ENCODE measurements around the gene NRDC. TPM values are rescaled to one million over a fixed set of nuclear protein-coding genes. Genes with fewer than 3 reads are reported as not detected.

The NRDC gene
- total and polyA plus RNA-seq, 7 donors: 34.4 to 91.4 (median 71.0) TPM

DNA sequence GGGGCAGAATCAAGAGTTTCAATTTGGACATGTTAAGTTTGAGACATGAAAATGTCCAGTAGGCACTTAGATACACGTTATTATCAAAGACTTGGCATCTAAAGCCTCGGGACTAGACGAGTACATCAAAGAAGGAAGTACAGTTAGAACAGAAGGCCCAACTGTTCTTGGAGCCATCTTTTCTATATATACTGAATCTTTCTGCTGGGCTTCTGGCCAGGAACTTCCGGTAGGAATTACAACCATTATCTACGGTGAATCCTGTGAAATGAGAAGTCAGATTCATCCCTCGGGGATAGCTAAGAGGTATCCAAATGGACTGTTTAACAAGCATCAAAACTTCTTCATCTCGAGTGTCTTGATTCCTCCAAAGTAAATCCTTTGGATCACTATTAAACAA, 34.4 kb upstream of the NRDC start:
- peaks cover 0 to 14% (median 3%) of the 10 kb centered on the region in 4 donors for H3K4me1 ChIP-seq

DNA sequence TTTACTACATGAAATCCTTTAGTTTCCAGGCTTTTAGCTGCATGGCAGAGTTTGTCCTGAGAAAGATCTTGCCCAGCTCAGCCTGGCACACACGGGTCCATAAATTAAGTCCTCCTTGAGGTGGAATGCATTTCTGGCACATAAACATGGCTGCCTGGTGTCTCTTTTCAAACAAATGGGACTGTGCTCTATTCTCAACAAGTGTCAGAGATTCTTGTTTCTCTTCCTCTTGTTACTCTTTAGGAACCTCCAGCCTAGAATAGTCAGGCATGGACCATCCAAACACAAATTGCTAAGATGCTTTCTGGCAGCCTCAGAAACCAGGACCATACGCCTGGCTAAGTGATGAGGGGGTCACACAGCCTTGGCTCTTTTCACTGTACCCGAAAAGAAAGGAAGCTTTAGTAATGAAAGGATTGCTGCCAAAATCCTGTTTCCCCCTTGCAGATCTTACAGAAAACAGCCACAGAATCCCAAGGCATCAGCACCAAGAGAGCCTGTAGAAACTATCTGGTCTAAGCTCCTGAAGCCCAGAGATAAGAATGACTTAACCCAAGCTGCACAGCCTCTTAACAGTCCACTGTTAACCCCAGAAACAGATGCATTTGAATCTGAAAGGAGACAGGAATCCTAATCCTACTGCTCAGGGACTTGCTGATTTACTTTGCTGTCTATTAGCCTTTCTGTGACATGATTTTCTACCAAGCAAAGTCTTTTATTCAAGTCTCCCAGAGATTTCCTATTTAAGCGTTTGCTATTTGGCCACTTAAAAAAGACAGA, 31.9 kb upstream of the NRDC start:
- H3K9me3 ChIP-seq: no peaks in the 10 kb centered on the region
- no peaks in the 10 kb centered on the region for H3K27me3 ChIP-seq
- TF ChIP-seq POLR2AphosphoS5 (IDR thresholded peaks at IDR 0.05) (no peak), POLR2A (IDR thresholded peaks at IDR 0.05) (no peak), EP300 (IDR thresholded peaks at IDR 0.05) (no peak)
- TF ChIP-seq, protein P1, sequence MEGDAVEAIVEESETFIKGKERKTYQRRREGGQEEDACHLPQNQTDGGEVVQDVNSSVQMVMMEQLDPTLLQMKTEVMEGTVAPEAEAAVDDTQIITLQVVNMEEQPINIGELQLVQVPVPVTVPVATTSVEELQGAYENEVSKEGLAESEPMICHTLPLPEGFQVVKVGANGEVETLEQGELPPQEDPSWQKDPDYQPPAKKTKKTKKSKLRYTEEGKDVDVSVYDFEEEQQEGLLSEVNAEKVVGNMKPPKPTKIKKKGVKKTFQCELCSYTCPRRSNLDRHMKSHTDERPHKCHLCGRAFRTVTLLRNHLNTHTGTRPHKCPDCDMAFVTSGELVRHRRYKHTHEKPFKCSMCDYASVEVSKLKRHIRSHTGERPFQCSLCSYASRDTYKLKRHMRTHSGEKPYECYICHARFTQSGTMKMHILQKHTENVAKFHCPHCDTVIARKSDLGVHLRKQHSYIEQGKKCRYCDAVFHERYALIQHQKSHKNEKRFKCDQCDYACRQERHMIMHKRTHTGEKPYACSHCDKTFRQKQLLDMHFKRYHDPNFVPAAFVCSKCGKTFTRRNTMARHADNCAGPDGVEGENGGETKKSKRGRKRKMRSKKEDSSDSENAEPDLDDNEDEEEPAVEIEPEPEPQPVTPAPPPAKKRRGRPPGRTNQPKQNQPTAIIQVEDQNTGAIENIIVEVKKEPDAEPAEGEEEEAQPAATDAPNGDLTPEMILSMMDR (IDR thresholded peaks at IDR 0.05): no peak
- WGBS, 2 donors: 73 to 86% methylated on average over 4 of the region's 4 CpGs
- H3K4me1 ChIP-seq: peaks cover 0 to 14% (median 3%) of the 10 kb centered on the region in 4 donors
- no peak overlapping the region for H3K27ac ChIP-seq
- no peak for DNase-seq
- intact Hi-C loops (cut with DNase I): no loop called here
- no peaks in the 10 kb centered on the region for H3K36me3 ChIP-seq
- no peak overlapping the region for H3K4me3 ChIP-seq

More for the DNA sequence above, 34.4 kb upstream of the NRDC start:
- intact Hi-C loops (cut with DNase I): no loop called here
- H3K4me3 ChIP-seq: no peak overlapping the region
- no peak overlapping the region for H3K27ac ChIP-seq
- no peak for DNase-seq
- TF ChIP-seq POLR2A (IDR thresholded peaks at IDR 0.05) (no peak), POLR2AphosphoS5 (IDR thresholded peaks at IDR 0.05) (no peak), EP300 (IDR thresholded peaks at IDR 0.05) (no peak)
- TF ChIP-seq, protein P1 (IDR thresholded peaks at IDR 0.05): no peak
- no peaks in the 10 kb centered on the region for H3K36me3 ChIP-seq
- H3K9me3 ChIP-seq: no peaks in the 10 kb centered on the region
- no peaks in the 10 kb centered on the region for H3K27me3 ChIP-seq
- 89 to 92% methylated on average over 7 of the region's 7 CpGs for WGBS, 2 donors

DNA sequence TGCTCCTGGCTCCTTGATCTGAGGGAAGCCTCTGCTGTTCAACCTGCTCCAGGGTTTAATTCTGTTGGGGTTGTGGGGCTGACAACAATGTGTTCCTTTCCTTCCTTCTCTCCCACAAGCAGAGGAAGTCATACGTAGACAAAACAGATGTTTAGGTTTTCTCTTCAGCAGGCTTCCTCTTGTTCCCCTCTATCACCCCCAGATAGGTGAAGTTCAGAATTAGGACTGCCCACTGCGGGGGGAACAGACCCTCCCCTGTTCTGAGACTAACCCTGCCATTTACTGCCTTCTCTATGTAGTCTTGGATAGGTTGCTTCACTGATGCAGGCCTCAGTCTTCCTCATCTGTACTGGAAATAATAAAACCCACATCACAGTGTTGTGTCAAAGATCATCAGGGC, 30.0 kb upstream of the NRDC start:
- Histone ChIP-seq H3K36me3 (no peaks in the 10 kb centered on the region), H3K27me3 (peaks cover 0 to 3% (median 0%) of the 10 kb centered on the region in 3 donors), H3K27ac (no peak overlapping the region), H3K4me1 (peaks cover 0 to 14% (median 3%) of the 10 kb centered on the region in 4 donors), H3K9me3 (no peaks in the 10 kb centered on the region), H3K4me3 (no peak overlapping the region)
- TF ChIP-seq POLR2A (IDR thresholded peaks at IDR 0.05) (no peak), POLR2AphosphoS5 (IDR thresholded peaks at IDR 0.05) (no peak), EP300 (IDR thresholded peaks at IDR 0.05) (no peak)
- intact Hi-C loops (cut with DNase I): no loop called here
- DNase-seq: no peak
- WGBS, 2 donors: 69 to 79% methylated on average over 2 of the region's 2 CpGs

DNA sequence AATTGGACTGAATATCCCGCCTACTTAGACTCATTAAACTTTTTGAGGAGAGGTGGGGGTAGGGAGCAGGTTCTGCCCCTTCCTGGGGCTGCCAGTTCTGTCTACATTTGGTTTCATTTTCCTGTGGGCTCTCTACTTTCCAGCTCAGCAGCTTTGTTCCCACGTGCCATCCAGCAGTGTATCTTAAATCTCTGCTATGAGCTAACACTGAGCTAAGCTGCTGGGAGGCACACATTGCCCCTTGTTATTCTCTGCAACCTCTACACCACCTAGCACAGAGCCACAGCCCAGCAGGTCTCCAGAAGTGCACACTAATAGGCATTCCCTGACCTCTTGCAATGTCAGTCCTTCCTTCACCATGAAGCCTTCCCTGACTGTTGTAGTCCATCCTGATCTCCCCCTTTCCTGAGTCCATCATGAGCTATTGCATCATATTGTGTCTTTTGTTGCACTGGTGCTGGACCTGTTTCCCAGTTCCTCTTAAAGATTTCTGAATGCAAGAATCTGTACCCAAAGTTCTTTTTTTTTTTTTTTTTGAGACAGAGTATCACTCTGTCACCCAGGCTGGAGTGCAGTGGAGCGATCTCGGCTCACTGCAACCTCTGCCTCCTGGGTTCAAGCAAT, 28.7 kb upstream of the NRDC start:
- H3K27ac ChIP-seq: no peak overlapping the region
- peaks cover 0 to 3% (median 3%) of the 10 kb centered on the region in 3 donors for H3K27me3 ChIP-seq
- no peak for TF ChIP-seq POLR2A (IDR thresholded peaks at IDR 0.05)
- TF ChIP-seq EP300 (IDR thresholded peaks at IDR 0.05): no peak
- TF ChIP-seq, protein P1 (IDR thresholded peaks at IDR 0.05): no peak
- TF ChIP-seq POLR2AphosphoS5 (IDR thresholded peaks at IDR 0.05): no peak
- H3K9me3 ChIP-seq: no peaks in the 10 kb centered on the region
- H3K4me3 ChIP-seq: no peak overlapping the region
- intact Hi-C loops (cut with DNase I): no loop called here
- WGBS, 2 donors: 73 to 76% methylated on average over 4 of the region's 4 CpGs
- H3K36me3 ChIP-seq: no peaks in the 10 kb centered on the region
- DNase-seq: no peak
- H3K4me1 ChIP-seq: peaks cover 0 to 14% (median 3%) of the 10 kb centered on the region in 4 donors

DNA sequence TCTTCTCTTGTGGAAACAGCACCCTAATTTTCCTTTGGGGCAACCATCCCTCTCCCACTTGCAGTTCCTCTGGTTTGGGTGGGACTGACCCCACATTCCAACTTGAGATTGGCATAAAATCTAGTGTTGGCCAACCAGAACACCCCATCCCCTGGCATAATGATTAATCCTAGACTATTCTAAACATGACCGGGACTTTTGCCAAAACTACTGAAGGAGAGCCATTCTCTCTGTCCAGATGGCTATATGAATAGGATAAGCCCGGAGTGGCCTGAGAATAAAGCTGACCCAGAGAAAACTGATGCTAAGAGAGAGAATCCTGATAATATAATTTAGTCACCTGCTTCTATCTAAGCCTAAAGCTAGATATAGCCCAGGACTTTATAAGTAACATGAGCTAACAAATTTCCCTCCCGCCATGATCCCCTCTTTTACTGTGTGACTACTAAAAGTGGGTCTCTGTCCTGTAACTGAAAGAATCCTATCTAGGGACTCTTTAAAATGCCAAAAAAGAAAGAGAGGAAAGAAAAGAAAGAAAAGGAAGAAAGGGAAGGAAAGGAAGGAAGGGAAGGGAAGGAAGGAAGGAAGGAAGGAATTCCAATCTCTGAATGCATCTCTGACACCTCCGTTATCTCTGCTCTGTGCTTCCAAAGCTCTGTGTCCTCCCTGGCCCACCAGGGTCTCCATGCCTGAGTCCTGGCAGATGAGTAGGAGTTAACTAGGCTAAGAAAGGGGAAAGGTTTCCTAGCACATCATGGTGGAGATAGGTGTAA, 28.0 kb upstream of the NRDC start:
- no peak for DNase-seq
- no peaks in the 10 kb centered on the region for H3K36me3 ChIP-seq
- no peaks in the 10 kb centered on the region for H3K9me3 ChIP-seq
- H3K27ac ChIP-seq: no peak overlapping the region
- 47 to 73% methylated on average over 4 of the region's 4 CpGs for whole genome bisulfite sequencing, 2 donors
- intact Hi-C loops (cut with DNase I): no loop called here
- peaks cover 0 to 14% (median 3%) of the 10 kb centered on the region in 4 donors for H3K4me1 ChIP-seq
- H3K4me3 ChIP-seq: no peak overlapping the region
- H3K27me3 ChIP-seq: peaks cover 0 to 5% (median 3%) of the 10 kb centered on the region in 3 donors
- no peak for TF ChIP-seq POLR2AphosphoS5 (IDR thresholded peaks at IDR 0.05)
- no peak for TF ChIP-seq EP300 (IDR thresholded peaks at IDR 0.05)
- TF ChIP-seq POLR2A (IDR thresholded peaks at IDR 0.05): no peak
- TF ChIP-seq, protein P1 (IDR thresholded peaks at IDR 0.05): no peak

Measured in sigmoid colon (tissue), 7 donors.